Naive thymus-derived CD4-positive, alpha-beta T cell (primary cell): Measurements from ENCODE around the gene TMEM120B. TPM values are rescaled to one million over a fixed set of nuclear protein-coding genes. Genes with fewer than 3 reads are reported as not detected.

Experiments
- ATAC-seq: fragments of 150-1000 bp; cut with Tn5 transposase; 2 replicates; pipeline ENCODE4 v1.10.0; 2021; ENCODE audit warnings: mild to moderate bottlenecking, moderate library complexity
- CTCF ChIA-PET: fragments of 350-600 bp; sonication (Branson Sonifier 250); formaldehyde crosslinking; loops from one replicate; lab custom pipeline; 2021; ENCODE audit warnings: antibody characterized with exemption; lab: Charles Lee
- POLR2A ChIA-PET: fragments of 350-600 bp; sonication (Branson Sonifier 250); formaldehyde crosslinking; loops from one replicate; lab custom pipeline; 2021; ENCODE audit warnings: antibody characterized with exemption, inconsistent platforms; lab: Charles Lee
- DNase-seq, 9 donors: peaks; one replicate each; pipeline versions ENCODE4 v3.0.0 to v3.0.0-alpha.2; 2020 to 2022; ENCODE audit warnings: mixed read lengths in 1 of 9
- H3K27ac ChIP-seq: one replicate; pipeline ENCODE4 v1.7.0; 2013; ENCODE audit warnings: mild to moderate bottlenecking, low read depth, low read length, moderate library complexity
- H3K27me3 ChIP-seq, 2 donors: one replicate each; pipeline ENCODE4 v1.7.0; 2013; ENCODE audit warnings: low read length in 2 of 2, mild to moderate bottlenecking in 2 of 2, moderate library complexity in 2 of 2; ENCODE audit not compliant: control insufficient read depth in 2 of 2, insufficient read depth in 2 of 2
- H3K36me3 ChIP-seq, 3 experiments: 1 replicate in 2 of 3; 2 replicates in 1 of 3; pipeline ENCODE4 v1.7.0; 2013; ENCODE audit warnings: low read length in 3 of 3, mild to moderate bottlenecking in 3 of 3, moderate library complexity in 1 of 3; ENCODE audit not compliant: insufficient read depth in 3 of 3, control insufficient read depth in 2 of 3
- H3K4me1 ChIP-seq, 2 donors: one replicate each; pipeline ENCODE4 v1.7.0; 2013; ENCODE audit warnings: low read length in 2 of 2, mild to moderate bottlenecking in 2 of 2, moderate library complexity in 1 of 2; ENCODE audit not compliant: control insufficient read depth in 2 of 2, insufficient read depth in 2 of 2
- H3K4me3 ChIP-seq: 2 replicates; pipeline ENCODE4 v1.7.0; 2013; ENCODE audit warnings: mild to moderate bottlenecking, low read length
- H3K9me3 ChIP-seq, 3 experiments: 1 replicate in 2 of 3; 2 replicates in 1 of 3; pipeline ENCODE4 v1.7.0; 2013; ENCODE audit warnings: low read length in 3 of 3; ENCODE audit not compliant: control insufficient read depth in 2 of 3
- H3K27ac Mint-ChIP-seq, 9 donors: one replicate each; pipeline ENCODE4 v1.8.0; 2020 to 2022; ENCODE audit warnings: mixed read lengths in 9 of 9, mild to moderate bottlenecking in 8 of 9, moderate library complexity in 5 of 9, inconsistent platforms in 2 of 9
- H3K27me3 Mint-ChIP-seq, 5 donors: one replicate each; pipeline ENCODE4 v1.8.0; 2021 to 2022; ENCODE audit warnings: mixed read lengths in 5 of 5, mild to moderate bottlenecking in 1 of 5
- H3K36me3 Mint-ChIP-seq, 5 donors: one replicate each; pipeline ENCODE4 v1.8.0; 2020 to 2022; ENCODE audit warnings: mixed read lengths in 5 of 5, mild to moderate bottlenecking in 3 of 5, inconsistent platforms in 1 of 5
- H3K4me1 Mint-ChIP-seq, 7 donors: one replicate each; pipeline ENCODE4 v1.8.0; 2020 to 2022; ENCODE audit warnings: mixed read lengths in 7 of 7, mild to moderate bottlenecking in 3 of 7, inconsistent platforms in 1 of 7
- H3K4me3 Mint-ChIP-seq, 10 donors: one replicate each; pipeline ENCODE4 v1.8.0; 2020 to 2022; ENCODE audit warnings: mild to moderate bottlenecking in 10 of 10, mixed read lengths in 10 of 10, moderate library complexity in 6 of 10, inconsistent platforms in 2 of 10
- H3K9me3 Mint-ChIP-seq, 11 donors: one replicate each; pipeline ENCODE4 v1.8.0; 2020 to 2022; ENCODE audit warnings: mixed read lengths in 11 of 11, mild to moderate bottlenecking in 4 of 11, inconsistent platforms in 1 of 11, moderate library complexity in 1 of 11
- intact Hi-C, 2 donors: fragments of 100-400 bp; cut with micrococcal nuclease; formaldehyde crosslinking; loops; one replicate each; pipeline ENCODE4 v1.15.1; 2023
- polyA plus RNA-seq, 2 donors: library from polyadenylated mRNA; unstranded; fragments of 300-500 nt; fragmentation: Illumina TruSeq; gene quantifications; one replicate each; pipeline ENCODE4 v1.2.3, GENCODE V29; 2021
- total RNA-seq, 6 experiments: library from RNA in 5 of 6; stranded (reverse) in 5 of 6; gene quantifications; 1 replicate in 5 of 6; 2 replicates in 1 of 6; pipeline ENCODE4 v1.2.3 and lab custom pipeline; 2021 to 2026

TMEM120B gene
- total and polyA plus RNA-seq, 7 experiments from 2014 or later, result 1.3 to 14.3 (median 8.9) TPM

- no peaks in the 10 kb centered on the region for H3K36me3 ChIP-seq
- POLR2A ChIA-PET, result no interaction called here
- intact Hi-C loops, result no loop called here
- no peak overlapping the region for H3K4me3 ChIP-seq
- H3K4me1 ChIP-seq, result peaks cover 7 to 8% of the 10 kb centered on the region in 2 donors
- H3K36me3 Mint-ChIP-seq, result no peaks in the 10 kb centered on the region
- H3K27me3 ChIP-seq, result no peaks in the 10 kb centered on the region
- no peaks in the 10 kb centered on the region for H3K9me3 Mint-ChIP-seq
- H3K27ac Mint-ChIP-seq, result no peak overlapping the region
- H3K9me3 ChIP-seq, result no peaks in the 10 kb centered on the region
- no peak overlapping the region for H3K27ac ChIP-seq
- H3K4me3 Mint-ChIP-seq, result no peak overlapping the region
- ATAC-seq, result no peak
- CTCF ChIA-PET, result no interaction called here
- no peaks in the 10 kb centered on the region for H3K27me3 Mint-ChIP-seq
- peaks cover 0 to 11% (median 7%) of the 10 kb centered on the region in 7 donors for H3K4me1 Mint-ChIP-seq
- DNase-seq, result no peak
Measured at GRCh38 chr12:121770388-121770787, 57.8 kb downstream of the TMEM120B start.

- Mint-ChIP-seq H3K27me3 (no peaks in the 10 kb centered on the region), H3K9me3 (no peaks in the 10 kb centered on the region), H3K27ac (no peak overlapping the region), H3K4me1 (peaks cover under 1 to 11% (median 7%) of the 10 kb centered on the region in 7 donors), H3K36me3 (no peaks in the 10 kb centered on the region), H3K4me3 (no peak overlapping the region)
- DNase-seq, result no peak
- ChIA-PET POLR2A (interaction anchor here (33.4 kb wide), 1 partner anchor 29 kb away, joined by 1941 read pairs; the partner anchor contains the start of genes RHOF and SETD1B), CTCF (interaction anchor here (16.9 kb wide), 1 partner anchor 23 kb away, joined by 325 read pairs; the partner anchor contains the start of gene RHOF)
- H3K36me3 ChIP-seq, result no peaks in the 10 kb centered on the region
- H3K27me3 ChIP-seq, result no peaks in the 10 kb centered on the region
- H3K9me3 ChIP-seq, result no peaks in the 10 kb centered on the region
- ATAC-seq, result no peak
- H3K4me1 ChIP-seq, result peaks cover 9 to 11% of the 10 kb centered on the region in 2 donors
- intact Hi-C loops, result no loop called here
- no peak overlapping the region for H3K27ac ChIP-seq
- H3K4me3 ChIP-seq, result no peak overlapping the region
Measured at GRCh38 chr12:121770813-121771625, 58.5 kb downstream of the TMEM120B start.

- Mint-ChIP-seq H3K4me3 (no peak overlapping the region), H3K27ac (peak overlapping the region in 8 of 9 donors; percentile 15 to 88 (median 59)), H3K27me3 (no peaks in the 10 kb centered on the region), H3K4me1 (peaks cover 3 to 15% (median 10%) of the 10 kb centered on the region in 7 donors), H3K36me3 (no peaks in the 10 kb centered on the region), H3K9me3 (no peaks in the 10 kb centered on the region)
- H3K27me3 ChIP-seq, result no peaks in the 10 kb centered on the region
- intact Hi-C loops, result loop anchor here (1.0 to 2.0 kb wide), 5 partner anchors 61 to 438 kb away; partner anchors contain the start of gene TMEM120B (in 2 of the 2)
- ChIA-PET POLR2A (interaction anchor here (0.5 to 33.4 kb wide), 3 partner anchors 27 to 120 kb away, joined by 4 to 1941 read pairs (median 4); partner anchors contain the start of genes RHOF and SETD1B), CTCF (interaction anchor here (0.5 to 16.9 kb wide), 18 partner anchors 9 to 1264 kb away, joined by 3 to 325 read pairs (median 5); partner anchors contain the start of gene RHOF)
- no peaks in the 10 kb centered on the region for H3K9me3 ChIP-seq
- peak; percentile 91 for ATAC-seq
- no peak overlapping the region for H3K27ac ChIP-seq
- H3K36me3 ChIP-seq, result no peaks in the 10 kb centered on the region
- no peak overlapping the region for H3K4me3 ChIP-seq
- DNase-seq, result peak; percentile 64 to 79 (median 75)
- H3K4me1 ChIP-seq, result peaks cover 14 to 16% of the 10 kb centered on the region in 2 donors
Measured at GRCh38 chr12:121773011-121773777, 60.6 kb downstream of the TMEM120B start.

- H3K4me3 ChIP-seq, result no peak overlapping the region
- no peaks in the 10 kb centered on the region for H3K9me3 Mint-ChIP-seq
- ATAC-seq (no peak), DNase-seq (no peak)
- no peak overlapping the region for H3K4me3 Mint-ChIP-seq
- intact Hi-C loops, result no loop called here
- CTCF ChIA-PET, result interaction anchor here (0.7 to 16.9 kb wide), 9 partner anchors 10 to 222 kb away, joined by 3 to 325 read pairs (median 5); partner anchors contain the start of gene RHOF
- peaks cover 0 to 9% (median 0%) of the 10 kb centered on the region in 5 donors for H3K36me3 Mint-ChIP-seq
- H3K27ac Mint-ChIP-seq, result peak overlapping the region in 1 of 9 donors; percentile 22
- peaks cover 3 to 20% (median 11%) of the 10 kb centered on the region in 7 donors for H3K4me1 Mint-ChIP-seq
- POLR2A ChIA-PET, result interaction anchor here (0.7 to 33.4 kb wide), 3 partner anchors 10 to 67 kb away, joined by 3 to 1941 read pairs (median 3); partner anchors contain the start of genes RHOF and SETD1B
- no peaks in the 10 kb centered on the region for H3K9me3 ChIP-seq
- H3K36me3 ChIP-seq, result peaks cover 0 to 18% (median 4%) of the 10 kb centered on the region in 3 experiments
- peaks cover 14 to 16% of the 10 kb centered on the region in 2 donors for H3K4me1 ChIP-seq
- H3K27me3 ChIP-seq, result no peaks in the 10 kb centered on the region
- H3K27ac ChIP-seq, result no peak overlapping the region
- no peaks in the 10 kb centered on the region for H3K27me3 Mint-ChIP-seq
Measured at GRCh38 chr12:121774968-121775474, 62.5 kb downstream of the TMEM120B start.

GRCh38 chr12:121775501-121775900, 62.9 kb downstream of the TMEM120B start:
- no peak overlapping the region for H3K4me3 ChIP-seq
- Mint-ChIP-seq H3K27ac (peak overlapping the region in 3 of 9 donors; percentile 9 to 32 (median 22)), H3K4me1 (peaks cover 3 to 20% (median 11%) of the 10 kb centered on the region in 7 donors), H3K9me3 (no peaks in the 10 kb centered on the region), H3K36me3 (peaks cover 0 to 12% (median 0%) of the 10 kb centered on the region in 5 donors), H3K27me3 (no peaks in the 10 kb centered on the region), H3K4me3 (no peak overlapping the region)
- no peak for ATAC-seq
- intact Hi-C loops, result no loop called here
- peaks cover 14 to 16% of the 10 kb centered on the region in 2 donors for H3K4me1 ChIP-seq
- H3K9me3 ChIP-seq, result no peaks in the 10 kb centered on the region
- CTCF ChIA-PET, result interaction anchor here (0.7 to 16.9 kb wide), 7 partner anchors 10 to 222 kb away, joined by 3 to 325 read pairs (median 5); partner anchors contain the start of gene RHOF
- H3K36me3 ChIP-seq, result peaks cover 0 to 23% (median 4%) of the 10 kb centered on the region in 3 experiments
- no peaks in the 10 kb centered on the region for H3K27me3 ChIP-seq
- no peak for DNase-seq
- POLR2A ChIA-PET, result interaction anchor here (1.0 to 33.4 kb wide), 2 partner anchors 10 to 25 kb away, joined by 3 to 1941 read pairs; partner anchors contain the start of genes RHOF and SETD1B
- H3K27ac ChIP-seq, result no peak overlapping the region
